Measurements from ENCODE around the gene AURKA. TPM values are rescaled to one million over a fixed set of nuclear protein-coding genes. Genes with fewer than 3 reads are reported as not detected.

Gene AURKA
- total and polyA plus RNA-seq, 2 of the 8 experiments (the other 6 are each of a cell fraction or from before 2014, with no cell fraction given), result 45.8 to 84.8 TPM

DNA sequence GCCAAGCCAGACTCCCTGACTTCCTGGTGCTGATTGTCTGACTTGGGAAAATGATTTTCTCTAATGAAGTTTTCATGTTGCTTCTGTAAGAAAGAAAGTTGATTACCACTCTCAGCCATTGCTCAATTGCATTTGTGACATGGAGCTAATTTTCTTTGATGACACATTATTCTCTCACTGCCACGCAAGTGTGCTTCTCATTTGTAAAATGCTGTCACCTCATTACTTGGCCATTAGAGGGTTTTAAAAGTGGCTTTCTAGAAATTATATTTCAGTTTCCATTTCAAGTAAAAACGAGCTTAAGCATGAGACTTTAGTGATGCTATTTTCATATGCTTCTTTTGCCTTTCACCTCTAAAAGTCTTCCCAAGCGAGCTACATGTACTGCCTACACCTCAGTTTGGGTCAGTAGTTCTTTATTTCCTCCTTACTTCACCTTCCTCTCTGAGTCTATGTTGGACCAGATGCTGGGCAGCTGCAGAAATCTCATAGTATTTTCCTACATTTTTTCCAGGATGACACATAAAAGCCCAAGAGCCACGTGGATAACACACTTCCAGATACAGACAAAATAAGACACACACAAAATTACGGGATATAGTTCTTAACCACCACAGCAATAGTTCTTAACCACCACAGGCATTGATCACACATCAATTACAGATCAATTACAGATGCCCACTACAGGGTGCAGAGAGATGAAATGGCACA lies 39.5 kb downstream of the AURKA start:
- peaks cover 0 to 6% (median 3%) of the 10 kb centered on the region in 4 experiments; a peak in 3 of 7 replicates for H3K4me1 ChIP-seq (replicated peaks in 1 of 4; ENCODE audit: control insufficient read depth in 3 of 4, insufficient read depth in 4 of 4, low read length in 3 of 4)
- no peaks in the 10 kb centered on the region for H3K79me2 ChIP-seq (ENCODE audit: control insufficient read depth in 1 of 2, insufficient read depth in 2 of 2, low read length in 2 of 2)
- H2AFZ ChIP-seq (ENCODE audit: low read length), result no peak overlapping the region
- no peaks in the 10 kb centered on the region for H3K79me1 ChIP-seq (ENCODE audit: low read depth, low read length)
- no peaks in the 10 kb centered on the region for H3K27me3 ChIP-seq (replicated peaks in 1 of 4; ENCODE audit: control insufficient read depth in 3 of 4, extremely low read depth in 1 of 4, insufficient read depth in 3 of 4, low read length in 3 of 4)
- TF ChIP-seq EZH2 (IDR thresholded peaks at IDR 0.05; ENCODE audit: low read depth, low read length, severe bottlenecking), result no peak
- TF ChIP-seq POU5F1 (IDR thresholded peaks at IDR 0.05; ENCODE audit: low read depth, low read length), result no peak
- no peak for TF ChIP-seq POLR2AphosphoS5 (IDR thresholded peaks at IDR 0.05; ENCODE audit: low read depth, low read length)
- no peak for TF ChIP-seq MAFK (IDR thresholded peaks at IDR 0.05; ENCODE audit: low read depth, low read length)
- no peak for TF ChIP-seq SUZ12 (IDR thresholded peaks at IDR 0.05; ENCODE audit: low read length)
- no peak for TF ChIP-seq SP2 (IDR thresholded peaks at IDR 0.05; ENCODE audit: low read length)
- no peak for TF ChIP-seq CBX5 (IDR thresholded peaks at IDR 0.05; ENCODE audit: low read depth, low read length)
- TF ChIP-seq EP300 (IDR thresholded peaks at IDR 0.05; ENCODE audit: borderline replicate concordance in 1 of 2, low read depth in 2 of 2, low read length in 2 of 2), result no peak
- no peak for TF ChIP-seq TAF7 (optimal IDR thresholded peaks at IDR 0.05; ENCODE audit: borderline replicate concordance, low read depth, low read length)
- TF ChIP-seq KDM4A (IDR thresholded peaks at IDR 0.05; ENCODE audit: low read depth, low read length, severe bottlenecking), result no peak
- no peak overlapping the region for H2BK20ac ChIP-seq (ENCODE audit: low read length)
- H3K14ac ChIP-seq (ENCODE audit: insufficient read length), result no peak overlapping the region
- no peak overlapping the region for H4K8ac ChIP-seq (ENCODE audit: extremely low read depth, insufficient read depth, low read length)
- ChIA-PET CTCF (ENCODE audit: partially characterized antibody) (interaction anchor here (1.0 to 1.3 kb wide), 2 partner anchors 151 to 164 kb away, joined by 3 read pairs; no protein-coding TSS in a partner anchor), POLR2A (ENCODE audit: partially characterized antibody) (no interaction called here)
- H2BK12ac ChIP-seq (ENCODE audit: low read depth, low read length), result no peak overlapping the region
- no peak for DNase-seq (ENCODE audit: low read depth in 1 of 2, low spot score in 2 of 2)
- H3K4ac ChIP-seq (replicated peaks; ENCODE audit: insufficient read length, low read depth, low read length), result no peak overlapping the region
- H3K36me3 ChIP-seq (ENCODE audit: control insufficient read depth in 2 of 4, insufficient read depth in 4 of 4, low read length in 3 of 4), result no peaks in the 10 kb centered on the region
- H4K5ac ChIP-seq (ENCODE audit: insufficient read length, low read depth, low read length), result no peak overlapping the region
- no peak overlapping the region for H3K27ac ChIP-seq (ENCODE audit: low read depth, low read length)
- no peak overlapping the region for H3K23ac ChIP-seq (ENCODE audit: insufficient read length)
- H3K4me3 ChIP-seq (ENCODE audit: extremely low read depth in 1 of 4, insufficient read depth in 2 of 4, low read depth in 3 of 4, low read length in 4 of 4), result no peak overlapping the region
- no peak overlapping the region for H2AK5ac ChIP-seq (ENCODE audit: low read depth, low read length)
- FAIRE-seq, result no peak
- no peak overlapping the region for H3K18ac ChIP-seq (ENCODE audit: extremely low read depth, low read length)
- no peak overlapping the region for H4K91ac ChIP-seq (replicated peaks; ENCODE audit: insufficient read length, low read length)
- no peak overlapping the region for H2BK15ac ChIP-seq (ENCODE audit: low read length)
- no peaks in the 10 kb centered on the region for H3K9me3 ChIP-seq (ENCODE audit: insufficient read depth in 2 of 2, low read depth in 1 of 2, low read length in 1 of 2)
- H3K23me2 ChIP-seq (ENCODE audit: low read depth, low read length), result no peaks in the 10 kb centered on the region
- no peaks in the 10 kb centered on the region for H4K20me1 ChIP-seq (replicated peaks in 1 of 2; ENCODE audit: control insufficient read depth in 1 of 2, insufficient read depth in 2 of 2, low read length in 2 of 2)
- no peak overlapping the region for H2BK120ac ChIP-seq (replicated peaks; ENCODE audit: low read depth, low read length)
- no peak overlapping the region for H3K9ac ChIP-seq (replicated peaks in 1 of 4; ENCODE audit: extremely low read depth in 1 of 4, low read depth in 3 of 4, low read length in 3 of 4)
- no peak overlapping the region for H3K4me2 ChIP-seq (ENCODE audit: insufficient read depth in 1 of 2, low read depth in 2 of 2, low read length in 2 of 2)
- 78% methylated on average over 5 of the region's 5 CpGs; no CpG with 5 or more reads in 1 of the 2 experiments for WGBS, 2 experiments (ENCODE audit: extremely low coverage in 1 of 2, insufficient coverage in 1 of 2, insufficient read length in 1 of 2, insufficient replicate concordance in 2 of 2, low coverage in 1 of 2, low lambda C conversion rate in 2 of 2, missing lambda C conversion rate in 1 of 2)
- H2BK5ac ChIP-seq (ENCODE audit: low read depth, low read length), result no peak overlapping the region
- no peak overlapping the region for H3K56ac ChIP-seq (replicated peaks; ENCODE audit: insufficient read length, low read depth, low read length)

All from H1 (cell line).